H9 (cell line): ENCODE measurements around the gene ARFGAP1. TPM values are rescaled to one million over a fixed set of nuclear protein-coding genes. Genes with fewer than 3 reads are reported as not detected.

Experiments
- DNase-seq: peaks from one replicate; pipeline ENCODE4 v3.0.0-alpha.2; 2017
- H2AFZ ChIP-seq: one replicate; pipeline ENCODE4 v1.6.1; 2013; ENCODE audit warnings: mild to moderate bottlenecking, low read length, control low read depth, moderate library complexity
- H2AK5ac ChIP-seq: 2 replicates; pipeline ENCODE4 v1.6.1; 2013; ENCODE audit warnings: low read length, control low read depth, mixed read lengths; ENCODE audit not compliant: insufficient read length
- H2BK120ac ChIP-seq: one replicate; pipeline ENCODE4 v1.6.1; 2013; ENCODE audit warnings: low read depth, mild to moderate bottlenecking, low read length, control low read depth, inconsistent platforms; ENCODE audit not compliant: poor library complexity, severe bottlenecking
- H2BK12ac ChIP-seq: 2 replicates; pipeline ENCODE4 v1.6.1; 2013; ENCODE audit warnings: low read length, control low read depth, mixed read lengths, low read depth; ENCODE audit not compliant: insufficient read length
- H2BK15ac ChIP-seq: 2 replicates; pipeline ENCODE4 v1.6.1; 2013; ENCODE audit warnings: low read depth, low read length, control low read depth
- H2BK20ac ChIP-seq: one replicate; pipeline ENCODE4 v1.6.1; 2013; ENCODE audit warnings: low read depth, mild to moderate bottlenecking, low read length, control low read depth, inconsistent platforms; ENCODE audit not compliant: poor library complexity, severe bottlenecking
- H2BK5ac ChIP-seq: 2 replicates; pipeline ENCODE4 v1.6.1; 2013; ENCODE audit warnings: low read length, control low read depth, mixed read lengths; ENCODE audit not compliant: insufficient read length
- H3K14ac ChIP-seq: 2 replicates; pipeline ENCODE4 v1.6.1; 2013; ENCODE audit warnings: low read length, control low read depth; ENCODE audit not compliant: insufficient read depth
- H3K18ac ChIP-seq: 2 replicates; pipeline ENCODE4 v1.6.1; 2013; ENCODE audit warnings: low read depth, mild to moderate bottlenecking, mixed read lengths, low read length, control low read depth; ENCODE audit not compliant: insufficient read length
- H3K23ac ChIP-seq: 2 replicates; pipeline ENCODE4 v1.6.1; 2013; ENCODE audit warnings: low read length, control low read depth, mixed read lengths, low read depth; ENCODE audit not compliant: insufficient read length
- H3K23me2 ChIP-seq: 2 replicates; pipeline ENCODE4 v1.6.1; 2013; ENCODE audit warnings: low read depth, mild to moderate bottlenecking, mixed read lengths, low read length, control low read depth; ENCODE audit not compliant: insufficient read length, poor library complexity, severe bottlenecking
- H3K27ac ChIP-seq: 2 replicates; pipeline ENCODE4 v1.5.1; 2013; ENCODE audit warnings: low read length, control low read depth, mixed read lengths, low read depth; ENCODE audit not compliant: insufficient read length
- H3K27me3 ChIP-seq: 2 replicates; pipeline ENCODE4 v1.6.1; 2013; ENCODE audit warnings: low read length, control low read depth, inconsistent platforms; ENCODE audit not compliant: insufficient read depth
- H3K4ac ChIP-seq: 2 replicates; pipeline ENCODE4 v1.6.1; 2013; ENCODE audit warnings: low read depth, mild to moderate bottlenecking, control low read depth, inconsistent platforms, low read length, moderate library complexity
- H3K4me1 ChIP-seq: 2 replicates; pipeline ENCODE4 v1.6.1; 2013; ENCODE audit warnings: low read length, control low read depth, inconsistent platforms; ENCODE audit not compliant: insufficient read depth
- H3K4me2 ChIP-seq: 2 replicates; pipeline ENCODE4 v1.6.1; 2013; ENCODE audit warnings: low read length, control low read depth, mixed read lengths; ENCODE audit not compliant: insufficient read length, insufficient read depth
- H3K56ac ChIP-seq: 2 replicates; pipeline ENCODE4 v1.6.1; 2013; ENCODE audit warnings: low read depth, mild to moderate bottlenecking, mixed read lengths, low read length, control low read depth; ENCODE audit not compliant: insufficient read length
- H3K79me1 ChIP-seq: 2 replicates; pipeline ENCODE4 v1.6.1; 2013; ENCODE audit warnings: low read depth, mild to moderate bottlenecking, moderate library complexity, low read length, control low read depth, inconsistent platforms; ENCODE audit not compliant: insufficient read depth, poor library complexity, severe bottlenecking
- H3K79me2 ChIP-seq: 2 replicates; pipeline ENCODE4 v1.6.1; 2013; ENCODE audit warnings: low read length, control low read depth, inconsistent platforms; ENCODE audit not compliant: insufficient read depth
- H3K9ac ChIP-seq: 2 replicates; pipeline ENCODE4 v1.6.1; 2013; ENCODE audit warnings: low read length, control low read depth, mixed read lengths; ENCODE audit not compliant: insufficient read length; ENCODE audit errors: extremely low read depth
- H3K9me3 ChIP-seq: one replicate; pipeline ENCODE4 v1.6.1; 2013; ENCODE audit warnings: low read depth, low read length, inconsistent platforms; ENCODE audit not compliant: control insufficient read depth
- H3T11ph ChIP-seq: one replicate; pipeline ENCODE4 v1.6.1; 2013; ENCODE audit warnings: mild to moderate bottlenecking, low read length, control low read depth, inconsistent platforms
- H4K20me1 ChIP-seq: one replicate; pipeline ENCODE4 v1.6.1; 2013; ENCODE audit not compliant: control insufficient read depth, insufficient read length, insufficient read depth
- H4K5ac ChIP-seq: 2 replicates; pipeline ENCODE4 v1.6.1; 2013; ENCODE audit warnings: low read depth, mild to moderate bottlenecking, mixed read lengths, low read length, control low read depth; ENCODE audit not compliant: insufficient read length
- H4K8ac ChIP-seq: replicated peaks from 2 replicates; pipeline ENCODE4 v1.6.1; 2013; ENCODE audit warnings: low read length, control low read depth, mixed read lengths, low read depth; ENCODE audit not compliant: insufficient read length
- H4K91ac ChIP-seq: 2 replicates; pipeline ENCODE4 v1.6.1; 2013; ENCODE audit warnings: low read depth, mild to moderate bottlenecking, moderate library complexity, mixed read lengths, low read length, control low read depth; ENCODE audit not compliant: insufficient read length
- H3K27ac Mint-ChIP-seq, 3 experiments: 2 replicates in 2 of 3; 3 replicates in 1 of 3; pipeline ENCODE4 v1.8.0; 2020 to 2021; ENCODE audit warnings: mixed read lengths in 3 of 3, mild to moderate bottlenecking in 1 of 3, moderate library complexity in 1 of 3
- H3K27me3 Mint-ChIP-seq: 2 replicates; pipeline ENCODE4 v1.8.0; 2021; ENCODE audit warnings: low read depth, mild to moderate bottlenecking, moderate library complexity, mixed read lengths
- H3K36me3 Mint-ChIP-seq, 3 experiments: 2 replicates in 2 of 3; 3 replicates in 1 of 3; pipeline ENCODE4 v1.8.0; 2020 to 2021; ENCODE audit warnings: low read depth in 3 of 3, mixed read lengths in 3 of 3; ENCODE audit not compliant: insufficient read depth in 1 of 3
- H3K4me1 Mint-ChIP-seq, 2 experiments: 2 replicates each; pipeline ENCODE4 v1.8.0; 2020; ENCODE audit warnings: mixed read lengths in 2 of 2
- H3K4me3 Mint-ChIP-seq, 2 experiments: 2 replicates in 1 of 2; 3 replicates in 1 of 2; pipeline ENCODE4 v1.8.0; 2020 to 2021; ENCODE audit warnings: mild to moderate bottlenecking in 2 of 2, mixed read lengths in 2 of 2, moderate library complexity in 1 of 2
- H3K9me3 Mint-ChIP-seq, 2 experiments: 2 replicates in 1 of 2; 3 replicates in 1 of 2; pipeline ENCODE4 v1.8.0; 2020; ENCODE audit warnings: mild to moderate bottlenecking in 2 of 2, mixed read lengths in 2 of 2, moderate library complexity in 1 of 2
- WGBS: extraction: QIAGEN DNeasy Blood & Tissue Kit; methylation state at CpG from one replicate; pipeline ENCODE4 v1.1.7; 2013; ENCODE audit warnings: missing lambda C conversion rate, low lambda C conversion rate, mixed read lengths; ENCODE audit not compliant: insufficient read length; ENCODE audit errors: extremely low coverage; 5-methylcytosine and 5-hydroxymethylcytosine counted together
- total RNA-seq: library from RNA; stranded (reverse); gene quantifications from 2 replicates; pipeline ENCODE4 v1.2.1, GENCODE V29; 2021
- TF ChIP-seq, protein P1 (sequence below): fragments of 200-600 bp; sonication (generic); conservative IDR thresholded peaks from 3 replicates; pipeline ENCODE4 v1.8.0; 2021; ENCODE audit warnings: antibody characterized with exemption, mild to moderate bottlenecking

Gene ARFGAP1
- total RNA-seq, 1 experiment from 2014 or later: 114 TPM

DNA sequence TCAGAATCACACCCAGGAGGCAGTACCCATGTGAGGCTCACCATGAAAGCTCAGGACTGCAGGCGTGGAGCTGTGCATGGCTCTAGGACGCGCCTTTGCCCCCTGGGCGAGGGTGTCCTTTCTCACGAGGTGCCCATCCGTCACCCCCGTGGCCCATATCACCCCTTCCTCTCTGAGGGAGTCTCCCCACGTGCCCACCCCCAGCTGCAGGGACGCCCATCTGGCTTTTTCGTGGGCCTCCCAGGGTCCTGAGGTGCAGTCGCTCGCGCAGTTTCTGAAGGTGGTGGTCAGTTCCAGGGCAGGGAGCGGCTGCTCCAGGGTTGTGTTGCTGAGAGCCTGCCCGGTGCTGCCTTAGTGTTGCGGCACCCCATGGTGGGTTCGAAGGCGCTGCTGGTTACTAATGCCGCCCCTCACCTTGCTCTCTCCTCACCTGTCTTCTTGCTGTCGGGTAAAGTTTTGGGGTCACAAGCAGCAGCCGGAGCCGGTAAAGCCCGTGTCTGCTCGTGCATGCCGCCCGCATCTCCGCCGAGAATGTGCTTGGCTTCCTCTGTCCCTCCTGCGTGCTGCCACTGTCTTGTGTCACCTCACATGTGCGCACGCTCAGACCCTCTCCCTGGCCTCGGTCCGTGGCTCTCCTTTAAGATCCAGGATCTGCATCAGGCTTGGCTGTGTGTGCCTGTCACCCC is 10.9 kb downstream of the ARFGAP1 start:
- H2AFZ ChIP-seq: no peak overlapping the region
- H3K4me3 Mint-ChIP-seq: no peak overlapping the region
- no peak overlapping the region for H4K5ac ChIP-seq
- no peak overlapping the region for H4K8ac ChIP-seq
- H3K4ac ChIP-seq: no peak overlapping the region
- no peak overlapping the region for H3K56ac ChIP-seq
- H3K4me2 ChIP-seq: no peak overlapping the region
- no peaks in the 10 kb centered on the region for H4K20me1 ChIP-seq
- H3K27me3 ChIP-seq: no peaks in the 10 kb centered on the region
- H3K27ac Mint-ChIP-seq: peak overlapping the region in 1 of 3 experiments; percentile 10; a peak in 3 of 7 replicates
- no peaks in the 10 kb centered on the region for H3K4me1 ChIP-seq
- H3T11ph ChIP-seq: no peak overlapping the region
- no peaks in the 10 kb centered on the region for H3K27me3 Mint-ChIP-seq
- H3K9me3 Mint-ChIP-seq: no peaks in the 10 kb centered on the region
- no peak overlapping the region for H2BK120ac ChIP-seq
- H3K79me2 ChIP-seq: no peaks in the 10 kb centered on the region
- no peak overlapping the region for H2BK15ac ChIP-seq
- H3K36me3 Mint-ChIP-seq: peaks cover 15 to 68% (median 54%) of the 10 kb centered on the region in 3 experiments; a peak in 6 of 7 replicates
- WGBS: no CpG with 5 or more reads among the region's 33 CpGs
- no peak overlapping the region for H2AK5ac ChIP-seq
- peaks cover 3% of the 10 kb centered on the region for H3K23me2 ChIP-seq
- H3K9ac ChIP-seq: no peak overlapping the region
- H2BK20ac ChIP-seq: no peak overlapping the region
- H4K91ac ChIP-seq: no peak overlapping the region
- H2BK12ac ChIP-seq: no peak overlapping the region
- H2BK5ac ChIP-seq: no peak overlapping the region
- TF ChIP-seq, protein P1, sequence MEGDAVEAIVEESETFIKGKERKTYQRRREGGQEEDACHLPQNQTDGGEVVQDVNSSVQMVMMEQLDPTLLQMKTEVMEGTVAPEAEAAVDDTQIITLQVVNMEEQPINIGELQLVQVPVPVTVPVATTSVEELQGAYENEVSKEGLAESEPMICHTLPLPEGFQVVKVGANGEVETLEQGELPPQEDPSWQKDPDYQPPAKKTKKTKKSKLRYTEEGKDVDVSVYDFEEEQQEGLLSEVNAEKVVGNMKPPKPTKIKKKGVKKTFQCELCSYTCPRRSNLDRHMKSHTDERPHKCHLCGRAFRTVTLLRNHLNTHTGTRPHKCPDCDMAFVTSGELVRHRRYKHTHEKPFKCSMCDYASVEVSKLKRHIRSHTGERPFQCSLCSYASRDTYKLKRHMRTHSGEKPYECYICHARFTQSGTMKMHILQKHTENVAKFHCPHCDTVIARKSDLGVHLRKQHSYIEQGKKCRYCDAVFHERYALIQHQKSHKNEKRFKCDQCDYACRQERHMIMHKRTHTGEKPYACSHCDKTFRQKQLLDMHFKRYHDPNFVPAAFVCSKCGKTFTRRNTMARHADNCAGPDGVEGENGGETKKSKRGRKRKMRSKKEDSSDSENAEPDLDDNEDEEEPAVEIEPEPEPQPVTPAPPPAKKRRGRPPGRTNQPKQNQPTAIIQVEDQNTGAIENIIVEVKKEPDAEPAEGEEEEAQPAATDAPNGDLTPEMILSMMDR: no peak
- H3K18ac ChIP-seq: no peak overlapping the region
- no peaks in the 10 kb centered on the region for H3K9me3 ChIP-seq
- no peak overlapping the region for H3K23ac ChIP-seq
- no peaks in the 10 kb centered on the region for H3K4me1 Mint-ChIP-seq
- no peak for DNase-seq
- no peaks in the 10 kb centered on the region for H3K79me1 ChIP-seq
- no peak overlapping the region for H3K27ac ChIP-seq
- H3K14ac ChIP-seq: no peak overlapping the region; the same call in 1 of the 2 replicates
